Measurements from ENCODE around the gene PRKCA.
A peak's percentile ranks its signal among the peaks of the same experiment; 100 is the strongest.

The PRKCA gene

GRCh38 chr17:66564992-66565465, 262.6 kb downstream of the PRKCA start:
- TF ChIP-seq, protein P1, sequence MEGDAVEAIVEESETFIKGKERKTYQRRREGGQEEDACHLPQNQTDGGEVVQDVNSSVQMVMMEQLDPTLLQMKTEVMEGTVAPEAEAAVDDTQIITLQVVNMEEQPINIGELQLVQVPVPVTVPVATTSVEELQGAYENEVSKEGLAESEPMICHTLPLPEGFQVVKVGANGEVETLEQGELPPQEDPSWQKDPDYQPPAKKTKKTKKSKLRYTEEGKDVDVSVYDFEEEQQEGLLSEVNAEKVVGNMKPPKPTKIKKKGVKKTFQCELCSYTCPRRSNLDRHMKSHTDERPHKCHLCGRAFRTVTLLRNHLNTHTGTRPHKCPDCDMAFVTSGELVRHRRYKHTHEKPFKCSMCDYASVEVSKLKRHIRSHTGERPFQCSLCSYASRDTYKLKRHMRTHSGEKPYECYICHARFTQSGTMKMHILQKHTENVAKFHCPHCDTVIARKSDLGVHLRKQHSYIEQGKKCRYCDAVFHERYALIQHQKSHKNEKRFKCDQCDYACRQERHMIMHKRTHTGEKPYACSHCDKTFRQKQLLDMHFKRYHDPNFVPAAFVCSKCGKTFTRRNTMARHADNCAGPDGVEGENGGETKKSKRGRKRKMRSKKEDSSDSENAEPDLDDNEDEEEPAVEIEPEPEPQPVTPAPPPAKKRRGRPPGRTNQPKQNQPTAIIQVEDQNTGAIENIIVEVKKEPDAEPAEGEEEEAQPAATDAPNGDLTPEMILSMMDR (IDR thresholded peaks at IDR 0.05; ENCODE audit: low read length, missing control alignments): no peak
- H3K4me3 ChIP-seq (replicated peaks; ENCODE audit: low read depth, low read length): no peak overlapping the region
- peak; percentile 82 for DNase-seq (ENCODE audit: low read depth)

DNA sequence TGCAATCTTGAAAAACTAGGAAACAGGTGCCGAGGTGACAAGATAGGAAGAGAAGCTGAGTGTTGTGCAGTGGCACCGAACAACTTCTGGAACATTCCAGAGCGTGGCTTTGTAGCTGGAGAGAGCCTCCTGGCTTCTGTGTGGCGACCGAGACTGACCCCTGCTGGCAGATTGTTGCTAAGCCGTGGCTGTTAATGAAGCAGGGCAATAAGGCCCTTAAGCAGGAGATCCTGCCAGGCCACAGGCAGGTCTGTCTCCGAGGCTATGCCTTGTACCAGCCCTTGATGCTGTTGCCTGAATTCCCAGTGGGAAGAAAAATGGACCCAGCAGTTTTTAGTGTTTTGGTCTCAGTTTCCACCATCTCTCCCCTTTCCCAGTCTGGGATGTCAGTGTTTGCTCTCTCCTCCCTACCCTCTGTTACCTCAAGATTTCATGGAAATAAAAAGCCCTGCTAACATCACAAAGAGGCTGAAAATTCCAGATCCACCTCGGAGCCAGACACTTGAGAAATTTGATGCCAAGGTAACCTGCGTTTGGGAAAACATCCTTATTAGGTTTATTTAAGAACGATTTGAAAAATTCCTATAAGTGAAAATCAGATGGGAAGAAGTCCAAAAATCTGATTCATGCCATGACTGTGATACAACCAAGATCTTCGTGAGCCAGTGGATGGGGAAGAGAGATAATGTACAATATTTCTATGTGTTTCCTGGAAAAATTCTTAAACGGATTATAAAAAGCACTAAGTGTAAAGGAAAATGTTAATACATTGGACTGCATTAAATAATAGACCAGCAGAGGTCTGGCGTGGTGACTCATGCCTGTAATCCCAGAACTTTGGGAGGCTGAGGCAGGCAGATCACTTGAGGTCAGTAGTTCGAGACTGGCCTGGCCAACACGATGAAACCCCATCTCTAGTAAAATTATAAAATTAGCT, 265.1 kb downstream of the PRKCA start:
- H3K4me3 ChIP-seq (replicated peaks; ENCODE audit: low read depth, low read length): no peak overlapping the region
- peak; percentile 90 for DNase-seq (ENCODE audit: low read depth)
- TF ChIP-seq, protein P1 (IDR thresholded peaks at IDR 0.05; ENCODE audit: low read length, missing control alignments): peak; percentile 97

- DNase-seq (ENCODE audit: low read depth): no peak
- no peak overlapping the region for H3K4me3 ChIP-seq (replicated peaks; ENCODE audit: low read depth, low read length)
- TF ChIP-seq, protein P1 (IDR thresholded peaks at IDR 0.05; ENCODE audit: low read length, missing control alignments): no peak
Measured at GRCh38 chr17:66569572-66569971, 267.2 kb downstream of the PRKCA start.

GRCh38 chr17:66570447-66571195, 268.2 kb downstream of the PRKCA start:
- no peak for DNase-seq (ENCODE audit: low read depth)
- H3K4me3 ChIP-seq (replicated peaks; ENCODE audit: low read depth, low read length): no peak overlapping the region

GRCh38 chr17:66571745-66572144, 269.3 kb downstream of the PRKCA start:
- TF ChIP-seq, protein P1 (IDR thresholded peaks at IDR 0.05; ENCODE audit: low read length, missing control alignments): no peak
- no peak overlapping the region for H3K4me3 ChIP-seq (replicated peaks; ENCODE audit: low read depth, low read length)
- DNase-seq (ENCODE audit: low read depth): no peak

More at GRCh38 chr17:66570447-66571195, 268.2 kb downstream of the PRKCA start:
- TF ChIP-seq, protein P1 (IDR thresholded peaks at IDR 0.05; ENCODE audit: low read length, missing control alignments): no peak

DNA sequence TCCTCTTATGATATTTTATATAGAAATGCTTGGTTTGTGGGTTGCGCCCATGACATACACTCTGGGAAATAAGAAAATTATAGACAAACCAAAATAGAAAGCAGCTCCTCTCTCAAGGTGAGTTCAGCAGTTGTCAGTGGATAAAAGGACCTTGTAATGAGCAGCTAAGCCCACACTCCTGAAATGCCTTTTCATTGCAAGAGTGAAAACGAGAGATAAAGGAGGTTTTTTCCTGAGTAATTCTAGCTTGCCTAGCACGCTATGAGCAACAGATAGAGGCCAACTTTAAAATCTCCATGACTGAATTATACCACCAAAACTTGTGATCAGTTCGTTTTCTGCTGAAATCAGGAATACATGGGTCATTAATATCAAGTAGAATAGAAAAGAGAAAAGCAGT, 270.7 kb downstream of the PRKCA start:
- DNase-seq (ENCODE audit: low read depth): no peak
- no peak overlapping the region for H3K4me3 ChIP-seq (replicated peaks; ENCODE audit: low read depth, low read length)
- TF ChIP-seq, protein P1 (IDR thresholded peaks at IDR 0.05; ENCODE audit: low read length, missing control alignments): no peak
